ENCODE data around the gene ATP8A1.

The ATP8A1 gene

DNA sequence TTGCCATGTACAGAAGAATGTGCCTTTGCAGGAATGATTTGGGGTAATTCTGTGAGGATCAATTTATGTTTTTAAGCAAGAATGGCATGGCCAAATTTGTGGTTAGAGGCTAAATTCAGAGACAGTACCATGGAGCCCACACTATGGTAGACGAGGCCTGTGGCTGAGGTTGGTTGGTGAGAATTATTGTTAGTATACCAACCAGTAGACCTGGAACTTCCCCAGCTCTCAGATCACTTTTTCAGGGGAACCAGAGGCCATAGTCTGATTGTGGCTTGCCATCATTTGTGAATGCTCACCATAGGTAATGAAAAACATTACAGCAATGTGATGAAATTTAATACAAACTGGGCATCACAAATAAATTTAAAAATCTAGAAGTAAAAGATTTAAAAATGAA is 203.3 kb downstream of the ATP8A1 start:
- TF ChIP-seq, protein P1, sequence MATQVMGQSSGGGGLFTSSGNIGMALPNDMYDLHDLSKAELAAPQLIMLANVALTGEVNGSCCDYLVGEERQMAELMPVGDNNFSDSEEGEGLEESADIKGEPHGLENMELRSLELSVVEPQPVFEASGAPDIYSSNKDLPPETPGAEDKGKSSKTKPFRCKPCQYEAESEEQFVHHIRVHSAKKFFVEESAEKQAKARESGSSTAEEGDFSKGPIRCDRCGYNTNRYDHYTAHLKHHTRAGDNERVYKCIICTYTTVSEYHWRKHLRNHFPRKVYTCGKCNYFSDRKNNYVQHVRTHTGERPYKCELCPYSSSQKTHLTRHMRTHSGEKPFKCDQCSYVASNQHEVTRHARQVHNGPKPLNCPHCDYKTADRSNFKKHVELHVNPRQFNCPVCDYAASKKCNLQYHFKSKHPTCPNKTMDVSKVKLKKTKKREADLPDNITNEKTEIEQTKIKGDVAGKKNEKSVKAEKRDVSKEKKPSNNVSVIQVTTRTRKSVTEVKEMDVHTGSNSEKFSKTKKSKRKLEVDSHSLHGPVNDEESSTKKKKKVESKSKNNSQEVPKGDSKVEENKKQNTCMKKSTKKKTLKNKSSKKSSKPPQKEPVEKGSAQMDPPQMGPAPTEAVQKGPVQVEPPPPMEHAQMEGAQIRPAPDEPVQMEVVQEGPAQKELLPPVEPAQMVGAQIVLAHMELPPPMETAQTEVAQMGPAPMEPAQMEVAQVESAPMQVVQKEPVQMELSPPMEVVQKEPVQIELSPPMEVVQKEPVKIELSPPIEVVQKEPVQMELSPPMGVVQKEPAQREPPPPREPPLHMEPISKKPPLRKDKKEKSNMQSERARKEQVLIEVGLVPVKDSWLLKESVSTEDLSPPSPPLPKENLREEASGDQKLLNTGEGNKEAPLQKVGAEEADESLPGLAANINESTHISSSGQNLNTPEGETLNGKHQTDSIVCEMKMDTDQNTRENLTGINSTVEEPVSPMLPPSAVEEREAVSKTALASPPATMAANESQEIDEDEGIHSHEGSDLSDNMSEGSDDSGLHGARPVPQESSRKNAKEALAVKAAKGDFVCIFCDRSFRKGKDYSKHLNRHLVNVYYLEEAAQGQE (IDR thresholded peaks at IDR 0.05; ENCODE audit: low read depth), result no peak
- TF ChIP-seq CREB1 (IDR thresholded peaks at IDR 0.05; ENCODE audit: low read depth), result no peak
- TF ChIP-seq CEBPB (IDR thresholded peaks at IDR 0.05), result no peak
- TF ChIP-seq MAX (IDR thresholded peaks at IDR 0.05), result no peak
- TF ChIP-seq TAF1 (IDR thresholded peaks at IDR 0.05; ENCODE audit: low read depth), result no peak
- no peak for TF ChIP-seq FOXM1 (IDR thresholded peaks at IDR 0.05; ENCODE audit: borderline replicate concordance, low read depth)
- TF ChIP-seq EP300 (IDR thresholded peaks at IDR 0.05; ENCODE audit: borderline replicate concordance), result no peak
- no peak for TF ChIP-seq NFIC (IDR thresholded peaks at IDR 0.05)
- TF ChIP-seq RAD21 (IDR thresholded peaks at IDR 0.05; ENCODE audit: low read depth), result no peak
- no peak for TF ChIP-seq TEAD4 (IDR thresholded peaks at IDR 0.05)
- TF ChIP-seq YY1 (IDR thresholded peaks at IDR 0.05; ENCODE audit: low read depth), result no peak
- no peak for TF ChIP-seq ZBTB7A (IDR thresholded peaks at IDR 0.05; ENCODE audit: low read depth)
- TF ChIP-seq TCF12 (IDR thresholded peaks at IDR 0.05; ENCODE audit: low read depth), result no peak
- no peak for TF ChIP-seq EGR1 (IDR thresholded peaks at IDR 0.05)

- TF ChIP-seq FOXM1 (IDR thresholded peaks at IDR 0.05; ENCODE audit: borderline replicate concordance, low read depth) (no peak), TEAD4 (IDR thresholded peaks at IDR 0.05) (no peak), USF1 (IDR thresholded peaks at IDR 0.05) (no peak)
- TF ChIP-seq, protein P1 (IDR thresholded peaks at IDR 0.05; ENCODE audit: low read depth), result no peak
These were observed 204.1 kb downstream of the ATP8A1 start for GRCh38 chr4:42452823-42453222.

- TF ChIP-seq CEBPB (IDR thresholded peaks at IDR 0.05), result no peak
- no peak for TF ChIP-seq USF1 (IDR thresholded peaks at IDR 0.05)
- no peak for TF ChIP-seq ZBTB7A (IDR thresholded peaks at IDR 0.05; ENCODE audit: low read depth)
- TF ChIP-seq FOXM1 (IDR thresholded peaks at IDR 0.05; ENCODE audit: borderline replicate concordance, low read depth), result no peak
- TF ChIP-seq EP300 (IDR thresholded peaks at IDR 0.05; ENCODE audit: borderline replicate concordance), result no peak
- no peak for TF ChIP-seq MAX (IDR thresholded peaks at IDR 0.05)
- no peak for TF ChIP-seq TCF12 (IDR thresholded peaks at IDR 0.05; ENCODE audit: low read depth)
- no peak for TF ChIP-seq TEAD4 (IDR thresholded peaks at IDR 0.05)
- no peak for TF ChIP-seq CREB1 (IDR thresholded peaks at IDR 0.05; ENCODE audit: low read depth)
- no peak for TF ChIP-seq TAF1 (IDR thresholded peaks at IDR 0.05; ENCODE audit: low read depth)
- TF ChIP-seq, protein P1 (IDR thresholded peaks at IDR 0.05; ENCODE audit: low read depth), result no peak
- no peak for TF ChIP-seq NFIC (IDR thresholded peaks at IDR 0.05)
These were observed 210.1 kb downstream of the ATP8A1 start for GRCh38 chr4:42446823-42447222.

DNA sequence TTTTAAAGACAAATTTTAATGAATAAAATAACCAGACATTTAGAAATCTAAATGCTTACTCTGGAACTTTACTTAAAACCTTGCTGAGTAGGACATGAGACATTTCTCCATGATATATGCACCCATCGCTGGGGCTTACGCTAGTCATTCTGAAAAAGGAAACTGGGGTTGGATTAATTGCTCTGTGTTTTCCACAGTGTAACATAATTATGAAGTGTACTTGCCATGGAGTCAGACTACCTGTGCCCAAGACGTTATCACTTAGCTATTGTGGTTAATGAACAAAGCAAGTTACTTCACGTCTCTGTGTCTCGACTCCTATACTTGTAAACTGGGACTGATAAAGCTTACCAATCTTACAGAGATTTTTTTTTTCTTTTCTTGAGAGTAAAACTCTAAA is 211.9 kb downstream of the ATP8A1 start:
- TF ChIP-seq YY1 (IDR thresholded peaks at IDR 0.05; ENCODE audit: low read depth) (no peak), EGR1 (IDR thresholded peaks at IDR 0.05) (no peak), CREB1 (IDR thresholded peaks at IDR 0.05; ENCODE audit: low read depth) (no peak), USF1 (IDR thresholded peaks at IDR 0.05) (no peak), TEAD4 (IDR thresholded peaks at IDR 0.05) (no peak), TCF12 (IDR thresholded peaks at IDR 0.05; ENCODE audit: low read depth) (no peak), RAD21 (IDR thresholded peaks at IDR 0.05; ENCODE audit: low read depth) (no peak), FOXM1 (IDR thresholded peaks at IDR 0.05; ENCODE audit: borderline replicate concordance, low read depth) (no peak), NFIC (IDR thresholded peaks at IDR 0.05) (no peak)
